ENCODE data around the gene TNPO3.
A peak's percentile ranks its signal among the peaks of the same experiment; 100 is the strongest.
"Not testable (repeated sequence)": the region's sequence is repeated elsewhere in the genome, so short reads cannot be mapped to it uniquely, and the experiment has no call there.

TNPO3 gene

GRCh38 chr7:129013048-129013724 lies 41.7 kb downstream of the TNPO3 start:
- DNase-seq: peak; percentile 58

- no peak for DNase-seq
These were observed 42.3 kb downstream of the TNPO3 start for GRCh38 chr7:129012641-129013040.

GRCh38 chr7:129010075-129010474 lies 44.8 kb downstream of the TNPO3 start:
- no peak for DNase-seq

- no peak for DNase-seq
These were observed 45.5 kb downstream of the TNPO3 start for GRCh38 chr7:129009437-129009836.

- DNase-seq: peak; percentile 6
These were observed 46.1 kb downstream of the TNPO3 start for GRCh38 chr7:129008645-129009414.

- no peak for DNase-seq
These were observed 47.3 kb downstream of the TNPO3 start for GRCh38 chr7:129007572-129007971.

- DNase-seq: no peak
These were observed 48.1 kb downstream of the TNPO3 start for GRCh38 chr7:129006636-129007414.

- DNase-seq: no peak
These were observed 49.7 kb downstream of the TNPO3 start for GRCh38 chr7:129005186-129005585.

- DNase-seq: no peak
These were observed 57.7 kb downstream of the TNPO3 start for GRCh38 chr7:128997181-128997580.

- DNase-seq: not testable (repeated sequence)
These were observed 60.4 kb downstream of the TNPO3 start for GRCh38 chr7:128994560-128994959.

- no peak for DNase-seq
These were observed 61.5 kb downstream of the TNPO3 start for GRCh38 chr7:128993419-128993818.

- DNase-seq: no peak
These were observed 65.0 kb downstream of the TNPO3 start for GRCh38 chr7:128989961-128990360.

- no peak for DNase-seq
These were observed 66.5 kb downstream of the TNPO3 start for GRCh38 chr7:128988372-128988771.

GRCh38 chr7:128986609-128987008 lies 68.3 kb downstream of the TNPO3 start:
- no peak for DNase-seq

- DNase-seq: no peak
These were observed 69.3 kb downstream of the TNPO3 start for GRCh38 chr7:128985660-128986059.

- DNase-seq: no peak
These were observed 72.8 kb downstream of the TNPO3 start for GRCh38 chr7:128982105-128982504.

GRCh38 chr7:128974241-128974934 lies 80.5 kb downstream of the TNPO3 start:
- DNase-seq: no peak

- DNase-seq: no peak
These were observed 86.3 kb downstream of the TNPO3 start for GRCh38 chr7:128968624-128969023.

- peak; percentile 89 for DNase-seq
These were observed 91.6 kb downstream of the TNPO3 start for GRCh38 chr7:128963327-128963757.

GRCh38 chr7:128962899-128963298 lies 92.0 kb downstream of the TNPO3 start:
- peak; percentile 49 for DNase-seq

- DNase-seq: no peak
These were observed 93.8 kb downstream of the TNPO3 start for GRCh38 chr7:128961030-128961659.

GRCh38 chr7:128959296-128959695 lies 95.6 kb downstream of the TNPO3 start:
- no peak for DNase-seq

All from suppressor macrophage treated with lipopolysaccharide for 4 hours (primary cell).